KMS-11 (cell line): ENCODE measurements around the gene TNC.

Experiments used
- H2AFZ ChIP-seq: fragments of 200-600 bp; sonication (generic); 2 replicates; pipeline ENCODE4 v1.6.1; 2016; ENCODE audit warnings: antibody characterized with exemption, mixed run types, low read depth
- H3K27ac ChIP-seq: fragments of 200-600 bp; sonication (generic); 2 replicates; pipeline ENCODE4 v1.6.1; 2016; ENCODE audit warnings: mild to moderate bottlenecking, mixed run types
- H3K27me3 ChIP-seq: fragments of 200-600 bp; sonication (generic); 2 replicates; pipeline ENCODE4 v1.6.1; 2017; ENCODE audit warnings: mild to moderate bottlenecking, low read depth, mixed run types, moderate library complexity; ENCODE audit not compliant: insufficient read depth
- H3K36me3 ChIP-seq: fragments of 200-600 bp; sonication (generic); 2 replicates; pipeline ENCODE4 v1.6.1; 2017; ENCODE audit warnings: mild to moderate bottlenecking, mixed run types; ENCODE audit not compliant: insufficient read depth
- H3K4me1 ChIP-seq: fragments of 200-600 bp; sonication (generic); 2 replicates; pipeline ENCODE4 v1.6.1; 2016; ENCODE audit warnings: mild to moderate bottlenecking, low read depth, mixed run types; ENCODE audit not compliant: poor library complexity, severe bottlenecking
- H3K4me2 ChIP-seq: fragments of 200-600 bp; sonication (generic); 2 replicates; pipeline ENCODE4 v1.7.0; 2016; ENCODE audit warnings: mild to moderate bottlenecking, mixed run types
- H3K4me3 ChIP-seq: fragments of 200-600 bp; sonication (generic); IDR thresholded peaks from 2 replicates; pipeline ENCODE4 v1.6.1; 2017; ENCODE audit warnings: low read depth, low read length, mixed read lengths; ENCODE audit not compliant: insufficient read depth
- H3K79me2 ChIP-seq: fragments of 200-600 bp; sonication (generic); 2 replicates; pipeline ENCODE4 v1.6.1; 2016; ENCODE audit warnings: low read depth, mixed run types; ENCODE audit not compliant: insufficient read depth
- H3K9ac ChIP-seq: fragments of 200-600 bp; sonication (generic); 2 replicates; pipeline ENCODE4 v1.6.1; 2016; ENCODE audit warnings: mild to moderate bottlenecking, mixed run types
- H4K20me1 ChIP-seq: fragments of 200-600 bp; sonication (generic); 2 replicates; pipeline ENCODE4 v1.6.1; 2016; ENCODE audit warnings: mild to moderate bottlenecking, mixed run types; ENCODE audit not compliant: insufficient read depth
- TF ChIP-seq, protein P1 (sequence below): fragments of 200-600 bp; sonication (generic); conservative IDR thresholded peaks from 2 replicates; pipeline ENCODE4 v1.6.1; 2017; ENCODE audit warnings: low read depth, mild to moderate bottlenecking, antibody characterized with exemption, low read length, moderate library complexity, mixed read lengths

The TNC gene

DNA sequence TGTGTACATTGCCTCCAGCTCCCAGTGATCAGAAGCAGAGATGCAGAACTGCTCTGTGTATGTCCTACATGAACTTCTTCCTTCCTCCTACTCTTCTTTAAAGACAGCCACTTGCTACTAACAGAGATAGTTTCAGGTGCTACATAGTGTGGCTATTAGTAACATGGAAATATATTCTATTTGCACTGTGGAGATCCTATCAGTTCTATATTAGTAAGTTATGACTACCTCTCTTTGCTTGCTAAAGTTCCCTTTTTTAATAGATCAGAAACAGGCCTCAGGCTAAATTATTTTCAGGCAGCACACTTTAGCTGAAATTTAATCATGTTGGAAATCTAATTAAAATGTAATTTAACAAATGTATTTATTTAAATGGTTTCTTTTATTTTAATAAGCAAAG lies 123.2 kb downstream of the TNC start:
- H3K27me3 ChIP-seq, result no peaks in the 10 kb centered on the region
- no peaks in the 10 kb centered on the region for H3K36me3 ChIP-seq
- no peak overlapping the region for H3K9ac ChIP-seq
- no peaks in the 10 kb centered on the region for H4K20me1 ChIP-seq
- no peak overlapping the region for H3K4me3 ChIP-seq
- TF ChIP-seq, protein P1, sequence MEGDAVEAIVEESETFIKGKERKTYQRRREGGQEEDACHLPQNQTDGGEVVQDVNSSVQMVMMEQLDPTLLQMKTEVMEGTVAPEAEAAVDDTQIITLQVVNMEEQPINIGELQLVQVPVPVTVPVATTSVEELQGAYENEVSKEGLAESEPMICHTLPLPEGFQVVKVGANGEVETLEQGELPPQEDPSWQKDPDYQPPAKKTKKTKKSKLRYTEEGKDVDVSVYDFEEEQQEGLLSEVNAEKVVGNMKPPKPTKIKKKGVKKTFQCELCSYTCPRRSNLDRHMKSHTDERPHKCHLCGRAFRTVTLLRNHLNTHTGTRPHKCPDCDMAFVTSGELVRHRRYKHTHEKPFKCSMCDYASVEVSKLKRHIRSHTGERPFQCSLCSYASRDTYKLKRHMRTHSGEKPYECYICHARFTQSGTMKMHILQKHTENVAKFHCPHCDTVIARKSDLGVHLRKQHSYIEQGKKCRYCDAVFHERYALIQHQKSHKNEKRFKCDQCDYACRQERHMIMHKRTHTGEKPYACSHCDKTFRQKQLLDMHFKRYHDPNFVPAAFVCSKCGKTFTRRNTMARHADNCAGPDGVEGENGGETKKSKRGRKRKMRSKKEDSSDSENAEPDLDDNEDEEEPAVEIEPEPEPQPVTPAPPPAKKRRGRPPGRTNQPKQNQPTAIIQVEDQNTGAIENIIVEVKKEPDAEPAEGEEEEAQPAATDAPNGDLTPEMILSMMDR, result no peak
- no peak overlapping the region for H2AFZ ChIP-seq
- H3K27ac ChIP-seq, result no peak overlapping the region
- H3K79me2 ChIP-seq, result no peaks in the 10 kb centered on the region
- H3K4me2 ChIP-seq, result no peak overlapping the region
- peaks cover 5% of the 10 kb centered on the region for H3K4me1 ChIP-seq

DNA sequence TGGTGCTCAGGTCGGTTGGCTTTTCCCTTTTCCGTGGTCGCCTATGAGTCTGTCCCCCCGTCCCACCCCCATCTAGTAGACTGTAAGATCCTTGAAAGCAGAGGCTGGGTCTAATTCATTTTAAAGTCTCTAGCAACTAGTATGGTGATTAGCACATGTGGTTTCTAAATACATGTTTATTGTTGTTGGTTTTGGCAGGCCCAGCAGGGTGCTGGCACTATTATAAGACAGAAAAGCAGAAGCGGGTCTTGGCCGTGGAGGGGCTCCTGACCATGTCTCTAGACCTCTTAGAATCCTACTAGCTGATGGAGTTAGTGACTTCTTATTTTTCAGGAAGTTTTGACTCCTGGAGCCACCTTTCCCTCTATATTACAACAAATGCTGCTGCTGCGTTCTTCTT lies 126.1 kb downstream of the TNC start:
- H3K4me2 ChIP-seq, result no peak overlapping the region
- TF ChIP-seq, protein P1, result no peak
- H2AFZ ChIP-seq, result no peak overlapping the region
- H3K4me1 ChIP-seq, result peaks cover 20% of the 10 kb centered on the region
- H3K36me3 ChIP-seq, result no peaks in the 10 kb centered on the region
- H3K27ac ChIP-seq, result no peak overlapping the region
- no peaks in the 10 kb centered on the region for H4K20me1 ChIP-seq
- no peak overlapping the region for H3K9ac ChIP-seq
- no peak overlapping the region for H3K4me3 ChIP-seq
- H3K79me2 ChIP-seq, result no peaks in the 10 kb centered on the region
- no peaks in the 10 kb centered on the region for H3K27me3 ChIP-seq

DNA sequence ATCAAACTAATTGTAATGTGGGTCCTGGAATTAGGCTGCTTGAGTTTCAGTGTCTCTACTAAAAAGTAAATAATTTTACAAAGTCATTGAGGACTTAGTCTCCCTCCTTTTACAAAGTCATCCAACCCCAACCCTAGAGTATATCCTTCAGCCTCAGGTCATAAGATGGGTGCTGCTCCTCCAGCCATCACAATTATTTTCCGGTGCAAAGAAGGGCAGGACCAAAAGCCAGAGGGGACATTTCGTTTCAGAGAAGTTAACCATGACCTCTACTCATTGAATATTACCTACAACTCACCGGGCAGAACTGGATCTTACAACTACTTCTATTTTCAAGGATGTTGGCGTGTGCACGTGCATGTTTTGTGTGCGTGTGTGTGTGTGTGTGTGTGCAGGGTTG lies 127.1 kb downstream of the TNC start:
- no peaks in the 10 kb centered on the region for H3K27me3 ChIP-seq
- TF ChIP-seq, protein P1, result no peak
- no peak overlapping the region for H3K4me2 ChIP-seq
- peaks cover 20% of the 10 kb centered on the region for H3K4me1 ChIP-seq
- no peaks in the 10 kb centered on the region for H3K79me2 ChIP-seq
- no peaks in the 10 kb centered on the region for H3K36me3 ChIP-seq
- no peak overlapping the region for H3K27ac ChIP-seq
- no peak overlapping the region for H3K9ac ChIP-seq
- no peak overlapping the region for H2AFZ ChIP-seq
- no peak overlapping the region for H3K4me3 ChIP-seq
- H4K20me1 ChIP-seq, result no peaks in the 10 kb centered on the region

DNA sequence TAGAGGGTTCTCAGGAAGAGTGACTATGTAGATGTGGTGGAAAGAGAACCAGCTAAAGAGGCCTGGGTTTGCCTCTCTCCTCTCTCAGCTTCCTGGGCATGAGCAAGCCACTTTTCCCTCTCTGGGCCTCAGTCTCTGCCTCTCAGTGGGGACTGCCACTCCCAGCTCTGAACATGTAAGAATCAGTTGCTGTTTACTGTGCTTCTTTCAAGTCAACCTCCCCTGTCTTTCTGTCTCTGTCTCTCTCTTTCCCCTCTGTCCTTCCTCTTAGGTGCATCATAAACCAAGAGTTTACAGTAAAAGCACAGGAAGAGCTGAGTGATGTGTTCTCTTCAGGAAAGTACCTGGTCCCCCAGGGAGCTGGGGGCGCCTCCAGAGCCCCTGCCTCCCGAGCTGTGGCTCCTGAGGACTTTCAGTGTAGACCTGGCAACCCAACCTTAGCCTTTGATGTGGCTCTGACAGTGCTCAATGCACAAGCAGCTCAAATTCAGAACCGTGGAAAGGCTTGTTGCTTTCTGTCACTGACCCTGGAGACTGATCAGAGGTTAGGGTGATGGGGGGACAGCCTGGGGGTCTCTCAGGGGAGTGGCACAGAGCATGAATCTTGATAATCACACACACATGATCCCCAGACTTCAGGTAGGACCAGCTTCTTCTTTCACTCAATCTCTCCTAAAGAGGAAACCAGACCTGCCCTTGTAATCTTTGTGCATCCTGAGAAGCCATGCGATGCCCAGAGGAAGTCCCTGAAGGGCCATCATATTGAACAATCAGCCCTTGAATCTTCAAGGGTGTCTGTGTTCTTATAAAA lies 128.2 kb downstream of the TNC start:
- H3K27ac ChIP-seq, result peak overlapping the region; percentile 14; the same call in 1 of the 2 replicates
- no peaks in the 10 kb centered on the region for H3K36me3 ChIP-seq
- 0 out of 2 replicates have a peak overlapping the region, but pooled peaks have one; percentile 12 for H2AFZ ChIP-seq
- H3K4me3 ChIP-seq, result no peak overlapping the region
- peak overlapping the region; percentile 12; the same call in 1 of the 2 replicates for H3K4me2 ChIP-seq
- H3K9ac ChIP-seq, result no peak overlapping the region
- H3K79me2 ChIP-seq, result no peaks in the 10 kb centered on the region
- H4K20me1 ChIP-seq, result no peaks in the 10 kb centered on the region
- H3K27me3 ChIP-seq, result no peaks in the 10 kb centered on the region
- TF ChIP-seq, protein P1, result no peak
- H3K4me1 ChIP-seq, result peaks cover 20% of the 10 kb centered on the region
